ENCODE measurements around the gene COL18A1.

Gene COL18A1

DNA sequence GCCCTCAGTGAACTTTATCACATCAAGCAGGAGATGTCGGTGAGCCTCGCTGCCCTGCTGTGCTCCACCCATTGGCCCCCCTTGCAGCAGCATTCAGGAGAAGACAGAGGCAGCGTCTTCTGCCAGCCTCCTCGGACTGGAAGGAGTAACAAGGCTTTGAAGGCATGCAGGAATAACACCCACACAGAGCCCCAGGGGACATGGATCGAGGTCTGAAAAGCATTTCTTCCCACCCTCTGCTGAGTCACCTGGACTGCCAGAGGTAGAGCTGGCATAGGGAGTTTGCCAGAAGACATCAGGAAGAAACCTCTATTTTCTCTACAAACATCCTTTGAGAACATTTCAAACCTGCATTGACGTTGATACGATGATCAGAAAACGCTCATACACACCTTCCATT is 42.9 kb downstream of the COL18A1 start:
- ChIA-PET CTCF (no interaction called here), POLR2A (ENCODE audit: low non-redundant PET) (no interaction called here)

DNA sequence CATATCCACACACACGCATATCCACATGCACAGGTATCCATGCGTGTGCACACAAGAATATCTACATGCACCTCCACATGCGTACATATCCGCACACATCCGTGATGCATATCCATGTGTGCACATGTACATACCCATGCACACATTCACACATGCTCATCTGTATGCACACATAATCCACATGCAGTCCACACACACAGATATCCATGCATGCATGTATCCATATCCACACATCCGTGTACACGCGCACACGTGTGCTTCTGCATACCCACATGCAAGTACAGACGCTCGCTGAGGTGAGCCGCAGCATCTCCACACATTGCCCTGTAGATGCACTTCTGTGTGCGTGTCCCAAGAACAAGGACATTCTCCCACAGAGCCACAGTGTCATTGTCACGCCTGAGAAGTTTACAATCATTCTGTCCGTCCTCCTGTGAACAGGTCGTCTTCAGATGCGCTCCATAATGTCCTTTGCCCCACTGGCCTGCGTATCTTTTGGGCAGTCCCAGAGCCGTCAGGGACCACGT is 43.4 kb downstream of the COL18A1 start:
- ChIA-PET POLR2A (ENCODE audit: low non-redundant PET) (no interaction called here), CTCF (no interaction called here)
- TF ChIP-seq, protein P1, sequence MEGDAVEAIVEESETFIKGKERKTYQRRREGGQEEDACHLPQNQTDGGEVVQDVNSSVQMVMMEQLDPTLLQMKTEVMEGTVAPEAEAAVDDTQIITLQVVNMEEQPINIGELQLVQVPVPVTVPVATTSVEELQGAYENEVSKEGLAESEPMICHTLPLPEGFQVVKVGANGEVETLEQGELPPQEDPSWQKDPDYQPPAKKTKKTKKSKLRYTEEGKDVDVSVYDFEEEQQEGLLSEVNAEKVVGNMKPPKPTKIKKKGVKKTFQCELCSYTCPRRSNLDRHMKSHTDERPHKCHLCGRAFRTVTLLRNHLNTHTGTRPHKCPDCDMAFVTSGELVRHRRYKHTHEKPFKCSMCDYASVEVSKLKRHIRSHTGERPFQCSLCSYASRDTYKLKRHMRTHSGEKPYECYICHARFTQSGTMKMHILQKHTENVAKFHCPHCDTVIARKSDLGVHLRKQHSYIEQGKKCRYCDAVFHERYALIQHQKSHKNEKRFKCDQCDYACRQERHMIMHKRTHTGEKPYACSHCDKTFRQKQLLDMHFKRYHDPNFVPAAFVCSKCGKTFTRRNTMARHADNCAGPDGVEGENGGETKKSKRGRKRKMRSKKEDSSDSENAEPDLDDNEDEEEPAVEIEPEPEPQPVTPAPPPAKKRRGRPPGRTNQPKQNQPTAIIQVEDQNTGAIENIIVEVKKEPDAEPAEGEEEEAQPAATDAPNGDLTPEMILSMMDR (conservative IDR thresholded peaks at IDR 0.05; ENCODE audit: low read depth), result no peak
- no peak for DNase-seq (ENCODE audit: low spot score)
- no peak overlapping the region for H3K27ac ChIP-seq

More for the DNA sequence above, 42.9 kb downstream of the COL18A1 start:
- DNase-seq (ENCODE audit: low spot score), result peak; percentile 36
- TF ChIP-seq, protein P1 (conservative IDR thresholded peaks at IDR 0.05; ENCODE audit: low read depth), result no peak
- no peak overlapping the region for H3K27ac ChIP-seq

DNA sequence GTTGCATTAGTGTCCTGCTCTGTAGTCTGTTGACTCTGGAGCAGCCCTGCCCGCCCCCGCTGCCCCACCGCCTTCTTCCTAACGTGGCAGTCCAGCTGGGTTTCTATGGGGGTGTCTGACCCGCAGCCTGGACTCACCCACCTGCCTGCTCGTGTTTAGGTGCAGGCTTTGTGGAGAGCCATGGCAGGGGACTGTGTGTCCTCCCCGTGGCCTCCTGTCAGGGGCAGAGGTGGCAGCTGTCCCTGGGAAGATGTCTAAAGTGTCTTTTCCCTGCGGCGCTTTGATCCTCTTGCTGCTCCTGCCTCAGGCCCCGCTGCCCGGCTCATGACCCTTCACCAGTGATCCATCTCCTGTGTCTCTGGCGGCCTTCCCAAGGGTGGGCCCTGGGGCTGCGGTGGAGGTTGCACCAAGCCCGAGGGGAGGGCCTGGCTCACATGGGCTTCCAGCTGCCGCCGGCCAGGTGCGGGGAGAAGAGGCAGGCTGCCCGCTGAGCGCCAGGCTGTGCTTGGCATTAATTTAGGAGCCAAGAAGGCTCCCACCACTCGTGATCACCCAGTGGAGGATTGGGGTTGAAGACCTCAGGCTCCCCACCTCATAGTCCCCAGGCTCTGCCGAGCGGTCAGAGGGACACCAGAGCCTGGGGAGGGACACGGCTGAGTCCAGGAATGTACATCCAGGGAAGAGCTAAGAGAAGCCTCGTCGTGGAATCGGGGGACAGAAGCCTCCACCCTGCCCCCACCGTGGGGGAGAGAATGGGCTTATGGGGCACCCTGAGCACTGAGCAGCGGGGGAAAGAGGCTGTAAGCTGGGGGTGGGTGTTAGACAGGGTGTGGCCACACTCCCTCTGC is 44.1 kb downstream of the COL18A1 start:
- no peak for DNase-seq (ENCODE audit: low spot score)
- ChIA-PET CTCF (interaction anchor here (0.6 to 1.1 kb wide), 2 partner anchors 9 to 505 kb away, joined by 3 read pairs; no protein-coding TSS in a partner anchor), POLR2A (ENCODE audit: low non-redundant PET) (no interaction called here)
- peak overlapping the region; percentile 64 for H3K27ac ChIP-seq
- TF ChIP-seq, protein P1 (conservative IDR thresholded peaks at IDR 0.05; ENCODE audit: low read depth), result no peak

DNA sequence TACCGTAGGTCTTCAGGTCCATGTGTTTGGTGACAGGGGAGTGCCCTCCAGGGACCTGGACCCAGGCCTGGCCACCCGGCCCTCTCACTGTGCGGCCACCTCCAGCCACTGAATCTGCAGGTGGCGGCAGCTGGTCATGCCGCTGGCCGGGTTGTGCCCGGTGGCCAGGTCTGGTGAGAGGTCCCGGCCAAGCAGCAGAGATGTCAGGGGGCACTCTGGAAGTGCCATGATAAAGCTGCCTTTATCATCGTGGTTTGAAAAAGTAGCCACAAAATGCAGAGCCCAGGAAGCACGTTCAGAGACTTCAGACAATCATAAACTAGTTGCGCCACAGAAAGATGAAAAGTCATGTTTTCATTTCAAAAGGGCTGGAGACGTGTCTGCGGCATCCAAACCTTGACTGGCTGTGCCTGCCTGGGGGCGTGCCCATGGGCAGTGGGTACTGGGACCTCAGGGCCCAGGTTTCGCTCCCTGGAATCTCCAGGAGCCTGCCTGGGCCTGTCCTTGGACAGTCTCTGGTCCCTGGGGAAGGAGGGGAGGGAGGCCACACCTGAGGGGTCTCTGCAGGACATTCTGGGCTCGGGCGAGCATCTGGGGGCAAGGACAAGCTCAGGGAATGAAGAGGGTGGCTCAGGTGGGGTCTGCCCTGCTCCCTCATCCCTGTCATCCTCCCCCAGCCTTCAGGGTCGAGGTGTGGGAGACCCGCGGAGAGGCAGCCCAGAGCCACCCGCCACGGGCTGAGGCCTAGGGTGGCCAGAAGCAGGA is 44.9 kb downstream of the COL18A1 start:
- DNase-seq (ENCODE audit: low spot score), result no peak
- CTCF ChIA-PET, result interaction anchor here (0.6 to 1.1 kb wide), 2 partner anchors 10 to 506 kb away, joined by 3 read pairs; no protein-coding TSS in a partner anchor
- TF ChIP-seq, protein P1 (conservative IDR thresholded peaks at IDR 0.05; ENCODE audit: low read depth), result no peak
- H3K27ac ChIP-seq, result peak overlapping the region; percentile 64
- POLR2A ChIA-PET (ENCODE audit: low non-redundant PET), result no interaction called here

DNA sequence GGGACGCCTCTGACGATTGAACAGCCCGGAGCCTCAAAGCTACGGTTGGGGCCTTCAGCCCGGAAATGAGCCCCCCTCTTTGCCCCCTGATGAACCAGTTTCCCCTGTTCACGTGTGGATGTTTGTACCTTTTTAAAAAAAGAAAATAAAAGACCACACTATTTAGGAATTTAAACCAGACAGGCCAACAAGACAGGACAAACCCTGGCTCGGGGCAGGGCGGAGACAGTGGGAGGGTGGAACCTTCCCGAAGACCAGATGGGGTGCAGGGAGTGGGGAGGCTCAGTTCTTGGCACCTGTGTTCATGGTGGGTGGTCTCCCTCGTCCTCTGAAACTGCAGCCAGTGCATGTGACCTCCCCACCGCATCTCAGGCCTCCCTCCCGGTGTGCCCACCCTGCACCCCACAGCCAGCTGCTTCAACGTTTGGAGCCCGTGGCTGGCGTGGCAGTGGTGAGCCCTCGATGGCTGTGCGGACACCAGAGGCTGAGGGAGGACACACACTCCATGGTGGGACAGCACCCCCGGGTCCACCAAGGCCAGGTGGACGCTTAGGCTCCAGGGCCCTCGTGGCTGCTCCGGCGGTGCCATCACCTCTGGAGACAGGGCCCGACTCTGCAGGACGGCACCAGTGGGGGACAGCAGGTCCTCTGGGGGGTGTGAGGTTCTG is 45.6 kb downstream of the COL18A1 start:
- peak overlapping the region; percentile 64 for H3K27ac ChIP-seq
- no peak for DNase-seq (ENCODE audit: low spot score)
- ChIA-PET POLR2A (ENCODE audit: low non-redundant PET) (no interaction called here), CTCF (no interaction called here)
- TF ChIP-seq, protein P1 (conservative IDR thresholded peaks at IDR 0.05; ENCODE audit: low read depth), result no peak

Data from RWPE1 (cell line).